Measurements from ENCODE around the gene PABPN1.
A peak's percentile ranks its signal among the peaks of the same experiment; 100 is the strongest.

Gene PABPN1

GRCh38 chr14:23326491-23327332 lies 5.5 kb downstream of the PABPN1 start:
- no peak for DNase-seq (ENCODE audit: low spot score)
- FAIRE-seq: no peak

GRCh38 chr14:23327947-23328744 lies 6.9 kb downstream of the PABPN1 start:
- DNase-seq (ENCODE audit: low spot score): peak; percentile 67

GRCh38 chr14:23335623-23336022 lies 14.4 kb downstream of the PABPN1 start:
- FAIRE-seq (no peak), DNase-seq (ENCODE audit: low spot score) (no peak)

More at GRCh38 chr14:23327947-23328744, 6.9 kb downstream of the PABPN1 start:
- FAIRE-seq: no peak

- DNase-seq (ENCODE audit: low spot score) (no peak), FAIRE-seq (no peak)
Observed at GRCh38 chr14:23339506-23340268, 18.4 kb downstream of the PABPN1 start.

- no peak for FAIRE-seq
- no peak for DNase-seq (ENCODE audit: low spot score)
Observed at GRCh38 chr14:23344481-23344880, 23.2 kb downstream of the PABPN1 start.

GRCh38 chr14:23345987-23346692 lies 24.9 kb downstream of the PABPN1 start:
- no peak for FAIRE-seq
- DNase-seq (ENCODE audit: low spot score): no peak

- DNase-seq (ENCODE audit: low spot score): no peak
- no peak for FAIRE-seq
Observed at GRCh38 chr14:23346693-23347405, 25.6 kb downstream of the PABPN1 start.

- FAIRE-seq (no peak), DNase-seq (ENCODE audit: low spot score) (no peak)
Observed at GRCh38 chr14:23347406-23348296, 26.4 kb downstream of the PABPN1 start.

- FAIRE-seq (no peak), DNase-seq (ENCODE audit: low spot score) (no peak)
Observed at GRCh38 chr14:23348297-23348655, 27.0 kb downstream of the PABPN1 start.

- FAIRE-seq (no peak), DNase-seq (ENCODE audit: low spot score) (no peak)
Observed at GRCh38 chr14:23349156-23349845, 28.0 kb downstream of the PABPN1 start.

- FAIRE-seq (no peak), DNase-seq (ENCODE audit: low spot score) (peak; percentile 53)
Observed at GRCh38 chr14:23351681-23352505, 30.6 kb downstream of the PABPN1 start.

- DNase-seq (ENCODE audit: low spot score) (peak; percentile 93), FAIRE-seq (no peak)
Observed at GRCh38 chr14:23352506-23353432, 31.5 kb downstream of the PABPN1 start, which contains the start of gene SLC22A17. Gene SLC22A17, minus strand, starts transcription at chr14:23352887.

- DNase-seq (ENCODE audit: low spot score) (no peak), FAIRE-seq (no peak)
Observed at GRCh38 chr14:23353433-23353780, 32.1 kb downstream of the PABPN1 start.

- FAIRE-seq (no peak), DNase-seq (ENCODE audit: low spot score) (no peak)
Observed at GRCh38 chr14:23354990-23355389, 33.7 kb downstream of the PABPN1 start.

GRCh38 chr14:23355871-23356435 lies 34.7 kb downstream of the PABPN1 start:
- FAIRE-seq (no peak), DNase-seq (ENCODE audit: low spot score) (no peak)

- no peak for FAIRE-seq
Observed at GRCh38 chr14:23356662-23357061, 35.4 kb downstream of the PABPN1 start.

GRCh38 chr14:23357261-23357660 lies 36.0 kb downstream of the PABPN1 start:
- FAIRE-seq: no peak
- no peak for DNase-seq (ENCODE audit: low spot score)

More at GRCh38 chr14:23356662-23357061, 35.4 kb downstream of the PABPN1 start:
- DNase-seq (ENCODE audit: low spot score): no peak

Data from urothelium cell line (cell line).